Tibial nerve (tissue), 4 donors: ENCODE measurements around the gene OPCML.

Experiments
- CTCF ChIP-seq, 5 experiments: fragments of 200-600 bp in 3 of 5; fragments of 450-650 bp in 2 of 5; sonication (generic) in 3 of 5; IDR thresholded peaks; one replicate each; pipeline ENCODE4 v1.5.1; 2016 to 2019; ENCODE audit warnings: antibody characterized with exemption in 5 of 5, mild to moderate bottlenecking in 3 of 5, moderate library complexity in 2 of 5
- EP300 ChIP-seq, 2 donors: sonication (generic); formaldehyde crosslinking; IDR thresholded peaks; one replicate each; pipeline ENCODE4 v1.6.1; 2017; ENCODE audit warnings: antibody characterized with exemption in 2 of 2, mild to moderate bottlenecking in 1 of 2
- POLR2A ChIP-seq, 2 donors: fragments of 450-650 bp; IDR thresholded peaks; one replicate each; pipeline ENCODE4 v1.6.1; 2017; ENCODE audit warnings: antibody characterized with exemption in 2 of 2, mild to moderate bottlenecking in 2 of 2, moderate library complexity in 2 of 2

DNA sequence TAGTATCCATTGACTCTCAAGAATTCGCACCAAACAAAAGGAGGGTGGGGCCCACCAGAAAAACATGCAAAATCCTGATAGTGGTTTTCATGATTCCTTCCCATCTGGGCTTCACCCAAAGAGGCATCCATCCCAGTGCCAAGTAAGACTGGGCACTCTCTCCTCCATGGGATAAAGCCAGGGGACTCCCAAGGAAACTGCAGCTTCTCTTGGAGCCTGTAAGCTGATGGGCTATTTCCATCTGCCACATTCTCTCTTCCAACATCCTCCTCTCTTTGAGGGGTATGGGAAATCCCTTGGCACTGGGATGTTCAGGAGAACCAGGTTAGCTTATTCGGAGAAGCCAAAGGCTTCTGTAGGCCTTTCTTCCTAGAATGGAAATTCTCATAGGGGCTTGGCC lies 10.8 kb downstream of the OPCML start:
- TF ChIP-seq CTCF (IDR thresholded peaks at IDR 0.05) (no peak), EP300 (IDR thresholded peaks at IDR 0.05) (no peak), POLR2A (IDR thresholded peaks at IDR 0.05) (no peak)
